ENCODE measurements around the gene ANTXR1.
A peak's percentile ranks its signal among the peaks of the same experiment; 100 is the strongest.

The ANTXR1 gene

DNA sequence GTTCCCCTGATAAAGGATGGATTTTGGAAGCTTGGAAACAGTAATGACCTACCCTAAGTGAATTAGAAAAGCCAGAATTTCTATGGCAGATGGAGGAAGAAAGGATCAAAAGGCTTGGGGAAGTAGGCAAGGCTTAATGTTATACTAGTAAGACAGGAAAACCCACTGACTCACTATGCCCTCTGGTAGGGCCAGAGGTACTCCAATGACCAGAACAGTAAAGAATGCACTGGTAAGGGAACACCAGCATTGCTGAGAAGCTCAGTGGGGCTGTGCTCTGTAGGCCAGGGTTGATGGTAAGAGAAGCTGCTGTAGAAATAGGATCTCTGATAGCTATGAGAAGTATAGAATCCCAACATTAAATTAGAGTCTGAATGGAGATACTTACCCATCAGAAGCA, 247.7 kb downstream of the ANTXR1 start:
- no peak for DNase-seq

DNA sequence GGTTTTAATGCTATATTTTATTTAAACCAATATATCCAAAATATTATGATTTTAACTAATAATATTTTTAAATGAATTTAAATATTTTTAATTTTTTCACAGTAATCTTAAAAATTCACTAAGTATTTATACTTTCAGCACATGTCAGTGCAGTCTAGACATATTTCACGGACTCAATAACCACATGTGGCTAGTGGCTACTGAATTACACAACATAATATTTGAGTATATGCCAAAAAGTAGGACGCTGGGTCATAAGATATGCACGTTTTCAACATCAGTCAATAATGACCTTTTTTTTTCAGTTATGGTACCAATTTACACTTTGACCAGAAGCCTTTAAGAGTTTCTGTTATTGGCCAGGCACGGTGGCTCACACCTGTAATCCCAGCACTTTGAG, 256.4 kb downstream of the ANTXR1 start:
- DNase-seq, result no peak

- DNase-seq, result no peak
These were observed 258.9 kb downstream of the ANTXR1 start for GRCh38 chr2:69271831-69272257.

DNA sequence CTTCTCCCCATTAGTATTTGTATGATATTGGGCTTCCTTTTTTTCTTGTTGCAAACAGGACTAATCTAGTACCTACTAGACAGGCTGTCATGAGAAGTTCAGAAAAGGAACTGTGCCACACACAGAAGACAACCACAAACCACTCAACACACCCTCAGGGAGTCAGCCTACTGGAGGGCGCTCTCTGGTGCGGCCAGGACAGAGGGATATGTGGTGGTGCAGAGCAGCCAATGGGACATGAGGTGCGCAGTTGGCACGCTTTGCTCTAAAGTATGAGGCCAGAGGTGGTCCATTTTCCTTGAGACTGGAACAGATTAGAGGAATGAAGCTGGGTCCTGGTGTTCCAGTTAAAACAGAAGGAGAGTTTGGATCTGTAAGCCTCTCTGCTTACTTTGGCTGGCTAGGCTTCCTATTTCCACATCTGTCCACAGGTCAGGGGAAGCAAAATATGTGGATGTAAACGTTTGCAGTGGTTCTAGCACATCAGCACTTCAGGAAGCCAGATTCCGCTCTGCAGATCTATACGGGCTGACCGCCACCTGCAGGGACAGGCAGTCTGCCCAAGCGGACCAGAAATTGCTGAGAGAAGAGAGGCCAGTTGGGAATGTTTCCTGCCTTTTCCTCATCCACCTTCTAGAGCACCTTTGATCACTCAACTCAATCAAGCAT, 260.0 kb downstream of the ANTXR1 start:
- DNase-seq, result peak in 2 of 56 donors; percentile 6 to 12

GRCh38 chr2:69275490-69275889, 262.5 kb downstream of the ANTXR1 start:
- DNase-seq, result no peak

DNA sequence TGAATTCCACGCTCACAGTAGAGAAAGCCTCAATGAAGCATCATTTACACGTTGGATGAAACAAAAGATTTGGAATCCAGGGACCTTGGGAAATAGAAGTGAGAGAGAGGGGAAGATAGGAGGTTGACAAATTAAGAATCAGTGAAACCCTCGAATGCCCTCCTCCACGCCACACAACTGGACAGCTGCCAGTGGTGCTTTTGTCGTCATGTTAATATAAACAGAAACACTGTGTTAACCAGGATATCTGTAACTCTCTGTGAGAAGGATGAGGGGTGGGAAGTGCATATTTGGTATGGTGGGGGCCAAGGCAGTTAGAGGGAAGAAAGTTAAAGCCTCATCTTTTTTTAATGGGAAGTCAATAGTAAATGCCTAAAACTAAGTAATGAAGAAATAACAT, 265.4 kb downstream of the ANTXR1 start:
- DNase-seq, result no peak

- DNase-seq, result no peak
These were observed 266.2 kb downstream of the ANTXR1 start for GRCh38 chr2:69279211-69279610.

GRCh38 chr2:69279931-69280681, 267.1 kb downstream of the ANTXR1 start:
- no peak for DNase-seq

GRCh38 chr2:69280796-69281412, 267.9 kb downstream of the ANTXR1 start:
- no peak for DNase-seq

DNA sequence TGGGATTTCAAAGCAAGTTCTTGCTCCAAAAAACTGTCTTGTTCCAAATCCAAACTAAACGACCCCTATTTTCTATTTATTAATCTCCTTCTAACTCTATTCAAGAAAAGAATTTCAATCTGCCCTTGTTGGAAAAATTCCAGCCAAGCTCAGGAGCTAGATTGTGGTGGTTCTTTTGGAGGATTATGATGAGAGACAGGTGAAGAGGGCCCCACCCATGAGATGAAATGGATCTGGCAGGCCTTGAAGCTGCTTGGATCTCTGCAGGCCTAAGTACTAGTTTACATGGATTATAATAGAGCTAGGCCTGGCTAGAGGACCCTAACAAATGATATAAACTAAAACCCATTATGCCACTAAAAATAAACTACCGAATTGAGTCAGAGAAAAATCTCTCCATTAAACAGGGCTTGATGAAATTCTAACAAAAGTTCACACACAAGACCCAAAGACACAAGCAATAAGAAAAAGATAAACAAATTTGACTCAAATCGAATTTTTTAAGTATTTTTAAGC, 272.5 kb downstream of the ANTXR1 start:
- DNase-seq, result no peak

DNA sequence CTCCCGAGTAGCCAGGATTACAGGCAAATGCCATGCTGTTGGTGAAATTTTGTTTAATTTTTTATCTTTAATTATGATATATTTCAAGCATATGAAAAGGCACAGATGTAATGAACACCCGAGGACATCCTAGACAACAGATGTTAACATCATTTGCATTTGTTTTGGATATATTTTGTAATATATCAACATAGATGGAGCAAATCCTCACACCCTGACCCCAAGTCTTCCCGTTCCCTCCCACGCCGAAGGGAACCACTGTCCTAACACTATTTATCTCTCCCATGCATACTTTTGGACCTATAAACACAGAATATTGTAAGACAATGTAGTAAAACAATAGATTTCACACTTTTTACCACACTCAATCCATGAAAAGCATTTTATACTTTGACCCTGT, 274.6 kb downstream of the ANTXR1 start:
- no peak for DNase-seq

DNA sequence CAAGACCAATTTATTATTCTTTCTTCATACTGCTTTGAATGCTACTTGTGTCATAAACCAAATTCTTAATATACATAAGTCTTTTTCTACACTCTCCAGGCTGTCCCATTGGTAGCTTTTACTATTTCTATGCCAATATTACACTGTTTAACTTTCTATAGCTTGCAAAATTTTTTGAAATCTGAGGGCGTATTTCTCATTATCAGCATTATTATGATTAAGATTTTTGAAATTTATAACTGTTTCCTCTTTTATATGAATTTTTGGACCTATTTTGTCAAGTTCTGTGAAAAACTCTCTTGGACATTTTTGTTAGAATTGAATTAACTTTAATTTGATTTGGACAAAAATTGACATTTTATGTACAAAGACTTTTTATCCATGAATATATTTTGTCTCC, 275.4 kb downstream of the ANTXR1 start:
- DNase-seq, result no peak

GRCh38 chr2:69291004-69291650, 278.1 kb downstream of the ANTXR1 start:
- DNase-seq, result no peak

- DNase-seq, result no peak
These were observed 278.7 kb downstream of the ANTXR1 start for GRCh38 chr2:69291721-69292120.

DNA sequence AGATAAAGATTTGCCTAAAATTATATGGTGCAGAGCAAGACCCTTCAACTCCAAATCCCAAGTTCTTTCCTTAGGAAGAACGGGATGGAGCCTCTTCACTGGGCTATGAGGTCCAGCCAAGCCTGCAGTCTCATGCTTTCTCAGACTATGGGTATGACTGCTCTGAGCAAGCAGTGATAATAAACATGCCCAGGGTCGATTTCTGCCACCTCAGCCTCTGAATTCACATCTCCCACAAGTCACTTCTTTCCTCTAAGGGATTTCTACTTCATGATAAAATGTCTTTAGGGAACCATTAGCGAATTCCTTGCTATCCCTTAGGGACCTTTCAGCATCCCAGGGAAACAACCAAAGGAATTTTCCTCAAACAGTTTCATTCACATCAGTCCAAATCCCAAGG, 279.3 kb downstream of the ANTXR1 start:
- DNase-seq, result no peak

- no peak for DNase-seq
These were observed 283.4 kb downstream of the ANTXR1 start for GRCh38 chr2:69296421-69296820.

DNA sequence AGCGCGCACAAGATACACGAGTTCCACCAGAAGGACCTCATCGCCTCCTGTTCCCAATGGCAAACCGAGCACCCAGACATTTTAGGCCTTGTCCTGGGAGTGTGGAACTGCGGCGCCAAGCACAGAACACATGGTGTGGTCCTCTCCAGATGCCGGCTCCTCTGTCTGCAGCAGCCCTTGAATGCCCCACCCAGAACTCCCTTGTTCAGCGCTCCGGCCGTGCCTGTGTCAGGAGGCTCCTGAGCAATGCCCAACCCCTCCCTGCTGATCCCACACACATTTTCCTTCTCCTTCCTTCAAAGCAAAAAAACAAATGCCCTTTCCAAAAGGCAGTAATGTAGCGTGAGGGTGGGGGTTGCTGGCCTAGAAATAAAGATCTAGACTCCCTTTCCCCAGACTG, 284.2 kb downstream of the ANTXR1 start:
- DNase-seq, result no peak

DNA sequence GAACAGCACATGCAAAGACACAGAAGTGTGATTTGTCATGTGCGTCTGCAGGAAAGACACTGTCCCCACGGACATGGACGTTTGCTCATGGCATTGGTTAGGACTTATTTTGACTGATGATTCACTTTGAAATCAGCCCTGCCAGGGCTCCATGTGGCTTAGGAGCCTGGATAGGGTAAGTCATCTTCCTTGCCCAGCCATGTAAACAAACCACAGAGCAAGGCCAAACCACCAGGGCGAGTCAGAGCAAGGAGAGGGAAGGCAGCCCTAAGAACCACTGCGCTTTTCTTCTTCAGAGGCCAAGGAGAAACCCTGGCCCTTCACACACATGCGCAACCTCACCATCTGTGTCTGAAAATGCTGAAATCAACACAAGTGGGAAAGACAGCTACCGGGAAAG, 285.3 kb downstream of the ANTXR1 start:
- no peak for DNase-seq

DNA sequence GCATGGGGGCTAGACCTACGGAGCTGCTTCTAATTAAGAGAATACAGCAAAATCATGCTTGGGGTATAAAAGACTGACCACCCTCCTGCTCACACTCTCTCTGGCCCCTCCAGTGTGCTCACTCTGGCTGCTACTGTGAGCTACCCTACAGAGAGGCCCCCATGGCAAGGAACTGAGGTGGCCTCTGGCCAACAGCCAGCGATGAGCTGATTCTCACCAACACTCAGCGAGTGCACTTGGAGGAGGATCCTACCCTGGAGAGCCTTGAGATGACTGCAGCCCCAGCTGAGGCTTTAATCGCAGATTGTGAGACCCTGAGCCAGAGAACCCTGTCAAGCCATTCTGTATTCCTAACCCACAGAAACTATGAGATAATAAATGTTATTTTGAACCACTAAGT, 285.9 kb downstream of the ANTXR1 start:
- no peak for DNase-seq

All from nucleus accumbens (tissue), 56 donors.